ENCODE results near the gene MUC4.

MUC4 gene

DNA sequence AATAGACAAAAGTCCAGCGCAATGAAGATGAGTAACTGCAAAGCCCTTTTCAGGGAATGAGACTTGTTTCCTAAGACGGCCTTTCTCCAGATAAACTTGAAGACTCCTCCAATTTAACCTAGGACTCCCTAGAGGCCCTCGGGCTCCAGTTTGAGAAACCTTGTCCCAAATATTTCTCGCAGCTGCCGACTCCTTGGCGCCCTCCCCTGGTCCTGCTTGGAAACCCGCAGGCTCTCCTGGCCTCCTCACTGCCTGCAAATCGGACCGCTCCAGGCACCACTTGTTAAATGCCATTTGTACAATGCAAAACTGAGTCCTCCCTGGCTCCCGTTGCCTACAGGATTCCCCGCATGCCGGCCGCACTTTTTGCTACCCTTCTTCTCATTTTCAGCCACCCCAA, 36.8 kb downstream of the MUC4 start:
- ATAC-seq, result peak; percentile 71

DNA sequence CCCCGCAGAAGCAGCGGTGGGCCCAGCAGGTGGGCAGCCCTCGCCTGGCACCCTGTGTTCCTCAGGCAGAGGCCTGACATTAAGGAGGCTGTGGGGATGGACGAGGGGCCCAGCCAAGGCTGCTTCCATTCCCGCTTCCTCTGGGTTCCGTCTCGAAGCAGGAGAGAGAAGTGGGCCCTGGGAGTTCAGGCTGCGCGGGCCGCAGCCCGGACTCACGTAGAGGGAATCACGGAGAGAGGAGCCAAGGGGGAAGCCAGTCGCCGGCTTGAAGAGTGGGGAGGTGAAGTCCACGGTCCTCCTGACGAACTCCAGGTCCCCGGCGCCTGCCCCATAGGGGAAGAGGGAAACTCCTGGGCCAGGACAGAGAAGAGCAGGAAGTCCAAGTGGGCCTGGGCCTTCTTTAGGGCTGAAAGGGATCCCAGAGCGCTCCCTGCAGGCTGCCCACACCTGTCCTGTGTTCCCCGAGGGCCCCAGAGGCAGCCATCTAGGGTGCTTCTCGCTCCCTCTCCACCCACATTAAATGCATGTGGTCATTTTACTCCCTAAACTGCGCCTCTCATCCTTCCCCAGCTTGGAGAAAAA, 37.7 kb downstream of the MUC4 start:
- no peak for ATAC-seq
- TF ChIP-seq ARNTL (CRISPR knock-in tag; IDR thresholded peaks at IDR 0.05; ENCODE audit: borderline replicate concordance, low read depth) (no peak), TCF4 (CRISPR knock-in tag; IDR thresholded peaks at IDR 0.05; ENCODE audit: borderline replicate concordance) (no peak), PPARA (CRISPR knock-in tag; IDR thresholded peaks at IDR 0.05; ENCODE audit: borderline replicate concordance) (no peak), CSDC2 (CRISPR knock-in tag; IDR thresholded peaks at IDR 0.05) (no peak), GLIS3 (CRISPR knock-in tag; IDR thresholded peaks at IDR 0.05) (no peak), ZFP30 (CRISPR knock-in tag; IDR thresholded peaks at IDR 0.05) (no peak), ZNF8 (CRISPR knock-in tag; IDR thresholded peaks at IDR 0.05) (no peak), SNAI2 (CRISPR knock-in tag; IDR thresholded peaks at IDR 0.05) (no peak), OSR1 (CRISPR knock-in tag; IDR thresholded peaks at IDR 0.05) (no peak), BACH2 (CRISPR knock-in tag; IDR thresholded peaks at IDR 0.05; ENCODE audit: borderline replicate concordance) (no peak), RARB (CRISPR knock-in tag; IDR thresholded peaks at IDR 0.05) (no peak)
- TF ChIP-seq, protein P1, sequence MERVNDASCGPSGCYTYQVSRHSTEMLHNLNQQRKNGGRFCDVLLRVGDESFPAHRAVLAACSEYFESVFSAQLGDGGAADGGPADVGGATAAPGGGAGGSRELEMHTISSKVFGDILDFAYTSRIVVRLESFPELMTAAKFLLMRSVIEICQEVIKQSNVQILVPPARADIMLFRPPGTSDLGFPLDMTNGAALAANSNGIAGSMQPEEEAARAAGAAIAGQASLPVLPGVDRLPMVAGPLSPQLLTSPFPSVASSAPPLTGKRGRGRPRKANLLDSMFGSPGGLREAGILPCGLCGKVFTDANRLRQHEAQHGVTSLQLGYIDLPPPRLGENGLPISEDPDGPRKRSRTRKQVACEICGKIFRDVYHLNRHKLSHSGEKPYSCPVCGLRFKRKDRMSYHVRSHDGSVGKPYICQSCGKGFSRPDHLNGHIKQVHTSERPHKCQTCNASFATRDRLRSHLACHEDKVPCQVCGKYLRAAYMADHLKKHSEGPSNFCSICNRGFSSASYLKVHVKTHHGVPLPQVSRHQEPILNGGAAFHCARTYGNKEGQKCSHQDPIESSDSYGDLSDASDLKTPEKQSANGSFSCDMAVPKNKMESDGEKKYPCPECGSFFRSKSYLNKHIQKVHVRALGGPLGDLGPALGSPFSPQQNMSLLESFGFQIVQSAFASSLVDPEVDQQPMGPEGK (CRISPR knock-in tag; IDR thresholded peaks at IDR 0.05; ENCODE audit: borderline replicate concordance), result no peak
- TF ChIP-seq, protein P2, sequence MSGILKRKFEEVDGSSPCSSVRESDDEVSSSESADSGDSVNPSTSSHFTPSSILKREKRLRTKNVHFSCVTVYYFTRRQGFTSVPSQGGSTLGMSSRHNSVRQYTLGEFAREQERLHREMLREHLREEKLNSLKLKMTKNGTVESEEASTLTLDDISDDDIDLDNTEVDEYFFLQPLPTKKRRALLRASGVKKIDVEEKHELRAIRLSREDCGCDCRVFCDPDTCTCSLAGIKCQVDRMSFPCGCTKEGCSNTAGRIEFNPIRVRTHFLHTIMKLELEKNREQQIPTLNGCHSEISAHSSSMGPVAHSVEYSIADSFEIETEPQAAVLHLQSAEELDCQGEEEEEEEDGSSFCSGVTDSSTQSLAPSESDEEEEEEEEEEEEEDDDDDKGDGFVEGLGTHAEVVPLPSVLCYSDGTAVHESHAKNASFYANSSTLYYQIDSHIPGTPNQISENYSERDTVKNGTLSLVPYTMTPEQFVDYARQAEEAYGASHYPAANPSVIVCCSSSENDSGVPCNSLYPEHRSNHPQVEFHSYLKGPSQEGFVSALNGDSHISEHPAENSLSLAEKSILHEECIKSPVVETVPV (CRISPR knock-in tag; IDR thresholded peaks at IDR 0.05), result no peak
- TF ChIP-seq, protein P3, sequence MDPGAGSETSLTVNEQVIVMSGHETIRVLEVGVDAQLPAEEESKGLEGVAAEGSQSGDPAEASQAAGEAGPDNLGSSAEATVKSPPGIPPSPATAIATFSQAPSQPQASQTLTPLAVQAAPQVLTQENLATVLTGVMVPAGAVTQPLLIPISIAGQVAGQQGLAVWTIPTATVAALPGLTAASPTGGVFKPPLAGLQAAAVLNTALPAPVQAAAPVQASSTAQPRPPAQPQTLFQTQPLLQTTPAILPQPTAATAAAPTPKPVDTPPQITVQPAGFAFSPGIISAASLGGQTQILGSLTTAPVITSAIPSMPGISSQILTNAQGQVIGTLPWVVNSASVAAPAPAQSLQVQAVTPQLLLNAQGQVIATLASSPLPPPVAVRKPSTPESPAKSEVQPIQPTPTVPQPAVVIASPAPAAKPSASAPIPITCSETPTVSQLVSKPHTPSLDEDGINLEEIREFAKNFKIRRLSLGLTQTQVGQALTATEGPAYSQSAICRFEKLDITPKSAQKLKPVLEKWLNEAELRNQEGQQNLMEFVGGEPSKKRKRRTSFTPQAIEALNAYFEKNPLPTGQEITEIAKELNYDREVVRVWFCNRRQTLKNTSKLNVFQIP (CRISPR knock-in tag; IDR thresholded peaks at IDR 0.05; ENCODE audit: borderline replicate concordance, low read depth), result no peak

More for the DNA sequence above, 36.8 kb downstream of the MUC4 start:
- TF ChIP-seq, protein P4, sequence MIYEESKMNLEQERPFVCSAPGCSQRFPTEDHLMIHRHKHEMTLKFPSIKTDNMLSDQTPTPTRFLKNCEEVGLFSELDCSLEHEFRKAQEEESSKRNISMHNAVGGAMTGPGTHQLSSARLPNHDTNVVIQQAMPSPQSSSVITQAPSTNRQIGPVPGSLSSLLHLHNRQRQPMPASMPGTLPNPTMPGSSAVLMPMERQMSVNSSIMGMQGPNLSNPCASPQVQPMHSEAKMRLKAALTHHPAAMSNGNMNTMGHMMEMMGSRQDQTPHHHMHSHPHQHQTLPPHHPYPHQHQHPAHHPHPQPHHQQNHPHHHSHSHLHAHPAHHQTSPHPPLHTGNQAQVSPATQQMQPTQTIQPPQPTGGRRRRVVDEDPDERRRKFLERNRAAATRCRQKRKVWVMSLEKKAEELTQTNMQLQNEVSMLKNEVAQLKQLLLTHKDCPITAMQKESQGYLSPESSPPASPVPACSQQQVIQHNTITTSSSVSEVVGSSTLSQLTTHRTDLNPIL (CRISPR knock-in tag; IDR thresholded peaks at IDR 0.05; ENCODE audit: low read depth), result no peak
- TF ChIP-seq RARB (CRISPR knock-in tag; IDR thresholded peaks at IDR 0.05) (no peak), ZFP30 (CRISPR knock-in tag; IDR thresholded peaks at IDR 0.05) (no peak), ISL1 (CRISPR knock-in tag; IDR thresholded peaks at IDR 0.05) (no peak), PPARA (CRISPR knock-in tag; IDR thresholded peaks at IDR 0.05; ENCODE audit: borderline replicate concordance) (no peak), TOX (CRISPR knock-in tag; IDR thresholded peaks at IDR 0.05; ENCODE audit: borderline replicate concordance) (no peak), ZNF565 (CRISPR knock-in tag; conservative IDR thresholded peaks at IDR 0.05; ENCODE audit: low read depth) (no peak), ZFP3 (CRISPR knock-in tag; IDR thresholded peaks at IDR 0.05) (no peak), ESRRG (CRISPR knock-in tag; IDR thresholded peaks at IDR 0.05) (no peak), OSR1 (CRISPR knock-in tag; IDR thresholded peaks at IDR 0.05) (no peak), CSDC2 (CRISPR knock-in tag; IDR thresholded peaks at IDR 0.05) (no peak), ZNF70 (CRISPR knock-in tag; IDR thresholded peaks at IDR 0.05) (no peak), ARNTL (CRISPR knock-in tag; IDR thresholded peaks at IDR 0.05; ENCODE audit: borderline replicate concordance, low read depth) (no peak)
- TF ChIP-seq, protein P3 (CRISPR knock-in tag; IDR thresholded peaks at IDR 0.05; ENCODE audit: borderline replicate concordance, low read depth), result no peak
- TF ChIP-seq, protein P1 (CRISPR knock-in tag; IDR thresholded peaks at IDR 0.05; ENCODE audit: borderline replicate concordance), result no peak
- TF ChIP-seq, protein P2 (CRISPR knock-in tag; IDR thresholded peaks at IDR 0.05), result no peak
- TF ChIP-seq, protein P5, sequence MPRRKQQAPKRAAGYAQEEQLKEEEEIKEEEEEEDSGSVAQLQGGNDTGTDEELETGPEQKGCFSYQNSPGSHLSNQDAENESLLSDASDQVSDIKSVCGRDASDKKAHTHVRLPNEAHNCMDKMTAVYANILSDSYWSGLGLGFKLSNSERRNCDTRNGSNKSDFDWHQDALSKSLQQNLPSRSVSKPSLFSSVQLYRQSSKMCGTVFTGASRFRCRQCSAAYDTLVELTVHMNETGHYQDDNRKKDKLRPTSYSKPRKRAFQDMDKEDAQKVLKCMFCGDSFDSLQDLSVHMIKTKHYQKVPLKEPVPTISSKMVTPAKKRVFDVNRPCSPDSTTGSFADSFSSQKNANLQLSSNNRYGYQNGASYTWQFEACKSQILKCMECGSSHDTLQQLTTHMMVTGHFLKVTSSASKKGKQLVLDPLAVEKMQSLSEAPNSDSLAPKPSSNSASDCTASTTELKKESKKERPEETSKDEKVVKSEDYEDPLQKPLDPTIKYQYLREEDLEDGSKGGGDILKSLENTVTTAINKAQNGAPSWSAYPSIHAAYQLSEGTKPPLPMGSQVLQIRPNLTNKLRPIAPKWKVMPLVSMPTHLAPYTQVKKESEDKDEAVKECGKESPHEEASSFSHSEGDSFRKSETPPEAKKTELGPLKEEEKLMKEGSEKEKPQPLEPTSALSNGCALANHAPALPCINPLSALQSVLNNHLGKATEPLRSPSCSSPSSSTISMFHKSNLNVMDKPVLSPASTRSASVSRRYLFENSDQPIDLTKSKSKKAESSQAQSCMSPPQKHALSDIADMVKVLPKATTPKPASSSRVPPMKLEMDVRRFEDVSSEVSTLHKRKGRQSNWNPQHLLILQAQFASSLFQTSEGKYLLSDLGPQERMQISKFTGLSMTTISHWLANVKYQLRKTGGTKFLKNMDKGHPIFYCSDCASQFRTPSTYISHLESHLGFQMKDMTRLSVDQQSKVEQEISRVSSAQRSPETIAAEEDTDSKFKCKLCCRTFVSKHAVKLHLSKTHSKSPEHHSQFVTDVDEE (CRISPR knock-in tag; IDR thresholded peaks at IDR 0.05), result no peak
